Gastroesophageal sphincter (tissue), 3 donors: ENCODE measurements around the gene SF3B3.

Source experiments
- EP300 ChIP-seq: sonication (generic); formaldehyde crosslinking; IDR thresholded peaks from one replicate; pipeline ENCODE4 v1.6.1; 2017; ENCODE audit warnings: antibody characterized with exemption, mild to moderate bottlenecking
- POLR2A ChIP-seq, 2 donors: fragments of 450-650 bp; IDR thresholded peaks; one replicate each; pipeline ENCODE4 v1.6.1; 2017; ENCODE audit warnings: antibody characterized with exemption in 2 of 2, mild to moderate bottlenecking in 2 of 2, moderate library complexity in 1 of 2
- POLR2AphosphoS5 ChIP-seq: sonication (generic); formaldehyde crosslinking; IDR thresholded peaks from one replicate; pipeline ENCODE4 v1.6.1; 2017; ENCODE audit warnings: antibody characterized with exemption
- TF ChIP-seq, protein P1 (sequence below), 4 experiments: fragments of 200-600 bp in 2 of 4; fragments of 450-650 bp in 2 of 4; sonication (generic) in 1 of 4; IDR thresholded peaks; one replicate each; pipeline ENCODE4 v1.5.1; 2017 to 2019; ENCODE audit warnings: antibody characterized with exemption in 4 of 4, mild to moderate bottlenecking in 2 of 4, moderate library complexity in 2 of 4

DNA sequence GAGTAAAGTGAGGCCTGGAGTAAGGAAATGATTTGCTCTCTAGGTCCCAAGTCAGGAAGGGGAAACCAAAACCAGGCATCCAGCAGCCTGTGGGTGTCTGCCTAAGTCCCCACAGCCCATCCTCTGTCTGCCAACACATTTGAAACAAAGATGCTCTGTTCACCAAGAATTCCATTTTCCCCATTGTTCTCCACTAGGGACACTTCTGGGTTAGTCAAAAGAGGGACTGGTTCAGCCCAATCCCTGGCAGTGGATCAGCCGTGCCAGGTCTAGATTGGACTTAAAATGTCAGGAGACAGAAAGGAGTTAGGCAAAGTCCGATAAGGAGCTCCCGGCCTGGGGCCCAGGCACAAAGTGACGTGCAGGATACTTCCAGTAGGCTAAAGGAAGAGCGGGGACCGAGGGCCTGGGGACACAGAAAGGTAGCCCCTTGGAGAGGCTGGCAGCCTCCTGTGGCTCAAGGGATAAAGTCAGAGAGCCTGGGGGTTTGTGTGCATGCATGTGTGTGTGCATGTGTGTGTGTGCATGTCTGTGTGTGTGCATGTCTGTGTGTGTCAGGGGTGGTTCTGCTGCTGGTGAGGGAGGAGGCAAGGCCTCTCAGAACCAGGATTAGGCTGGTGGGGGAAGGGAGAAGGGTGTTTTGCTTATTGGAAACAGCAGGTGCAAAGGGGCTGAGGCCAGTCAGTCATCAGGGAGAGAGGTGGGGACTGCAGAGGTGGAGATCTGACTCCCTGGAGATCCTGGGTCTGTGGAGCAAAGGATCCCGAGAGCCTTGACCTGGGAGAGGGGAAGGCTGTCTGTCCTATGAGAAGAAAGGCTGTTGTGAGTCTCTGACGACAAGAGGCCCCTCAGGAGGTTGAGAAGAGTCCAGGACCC, 81.0 kb downstream of the SF3B3 start:
- TF ChIP-seq, protein P1, sequence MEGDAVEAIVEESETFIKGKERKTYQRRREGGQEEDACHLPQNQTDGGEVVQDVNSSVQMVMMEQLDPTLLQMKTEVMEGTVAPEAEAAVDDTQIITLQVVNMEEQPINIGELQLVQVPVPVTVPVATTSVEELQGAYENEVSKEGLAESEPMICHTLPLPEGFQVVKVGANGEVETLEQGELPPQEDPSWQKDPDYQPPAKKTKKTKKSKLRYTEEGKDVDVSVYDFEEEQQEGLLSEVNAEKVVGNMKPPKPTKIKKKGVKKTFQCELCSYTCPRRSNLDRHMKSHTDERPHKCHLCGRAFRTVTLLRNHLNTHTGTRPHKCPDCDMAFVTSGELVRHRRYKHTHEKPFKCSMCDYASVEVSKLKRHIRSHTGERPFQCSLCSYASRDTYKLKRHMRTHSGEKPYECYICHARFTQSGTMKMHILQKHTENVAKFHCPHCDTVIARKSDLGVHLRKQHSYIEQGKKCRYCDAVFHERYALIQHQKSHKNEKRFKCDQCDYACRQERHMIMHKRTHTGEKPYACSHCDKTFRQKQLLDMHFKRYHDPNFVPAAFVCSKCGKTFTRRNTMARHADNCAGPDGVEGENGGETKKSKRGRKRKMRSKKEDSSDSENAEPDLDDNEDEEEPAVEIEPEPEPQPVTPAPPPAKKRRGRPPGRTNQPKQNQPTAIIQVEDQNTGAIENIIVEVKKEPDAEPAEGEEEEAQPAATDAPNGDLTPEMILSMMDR (IDR thresholded peaks at IDR 0.05) = no peak
- no peak for TF ChIP-seq POLR2AphosphoS5
- no peak for TF ChIP-seq POLR2A (IDR thresholded peaks at IDR 0.05)
- TF ChIP-seq EP300 = no peak
